Upper lobe of left lung (tissue), 6 donors: ENCODE results near the gene RPL35. TPM values are rescaled to one million over a fixed set of nuclear protein-coding genes. Genes with fewer than 3 reads are reported as not detected.

Experiments
- ATAC-seq, 2 donors: fragments of 200-7000 bp; cut with Tn5 transposase; one replicate each; pipeline ENCODE4 v1.9.1; 2022; ENCODE audit warnings: mild to moderate bottlenecking in 2 of 2, moderate library complexity in 2 of 2; ENCODE audit not compliant: low FRiP score in 2 of 2
- DNase-seq, 2 donors: peaks; one replicate each; pipeline ENCODE4 v3.0.0-alpha.2; 2019 to 2020
- H3K27ac ChIP-seq, 4 donors: fragments of 200-600 bp; sonication (generic); one replicate each; pipeline ENCODE4 v1.5.1; 2016 to 2019
- H3K27me3 ChIP-seq, 4 donors: fragments of 200-600 bp; sonication (generic); one replicate each; pipeline ENCODE4 v1.5.1; 2017 to 2019
- H3K36me3 ChIP-seq, 4 donors: fragments of 200-600 bp; sonication (generic); one replicate each; pipeline ENCODE4 v1.5.1; 2016 to 2019
- H3K4me1 ChIP-seq, 4 donors: fragments of 200-600 bp; sonication (generic); one replicate each; pipeline ENCODE4 v1.5.1; 2018 to 2019
- H3K4me3 ChIP-seq, 4 donors: fragments of 200-600 bp; sonication (generic); one replicate each; pipeline ENCODE4 v1.5.1; 2017 to 2019; ENCODE audit warnings: mild to moderate bottlenecking in 2 of 4, moderate library complexity in 1 of 4
- H3K9me3 ChIP-seq, 4 donors: fragments of 200-600 bp; sonication (generic); one replicate each; pipeline ENCODE4 v1.5.1; 2018 to 2019
- EP300 ChIP-seq, 4 donors: sonication (generic); formaldehyde crosslinking; IDR thresholded peaks; one replicate each; pipeline ENCODE4 v1.5.1; 2017; ENCODE audit warnings: antibody characterized with exemption in 4 of 4, control low read depth in 2 of 4
- POLR2A ChIP-seq, 4 donors: fragments of 450-650 bp; IDR thresholded peaks; one replicate each; pipeline ENCODE4 v1.5.1; 2016 to 2017; ENCODE audit warnings: antibody characterized with exemption in 4 of 4, mild to moderate bottlenecking in 2 of 4
- POLR2AphosphoS5 ChIP-seq, 2 donors: sonication (generic); formaldehyde crosslinking; IDR thresholded peaks; one replicate each; pipeline ENCODE4 v1.5.1; 2017; ENCODE audit warnings: antibody characterized with exemption in 2 of 2
- WGBS, 2 donors: methylation state at CpG; one replicate each; pipeline ENCODE4 v1.1.5; 2017 to 2018; 5-methylcytosine and 5-hydroxymethylcytosine counted together
- small RNA-seq, 4 donors: library from RNA; depleted of rRNA; stranded (forward); fragments of <200 nt; gene quantifications; one replicate each; pipeline ENCODE3, GENCODE V24; 2016
- total RNA-seq, 6 donors: library from RNA; depleted of rRNA in 4 of 6; stranded (reverse); fragments of >200 nt in 4 of 6; gene quantifications; one replicate each; pipeline versions ENCODE4 v1.1.0 to v1.2.1, GENCODE V29; 2016 to 2021
- TF ChIP-seq, protein P1 (sequence below), 6 experiments: fragments of 450-650 bp in 4 of 6; fragments of 200-600 bp in 2 of 6; sonication (generic) in 2 of 6; IDR thresholded peaks; one replicate each; pipeline ENCODE4 v1.5.1; 2016 to 2019; ENCODE audit warnings: antibody characterized with exemption in 6 of 6
- donor health status: DM: no; HTN: no; CAD: no; lungs with moderate emphysema.
- donor health status: DM: no; HTN: yes; CAD: no; lungs with severe emphysema.

The RPL35 gene
- total RNA-seq, 6 donors from 2014 or later = 646 to 1,381 (median 944) TPM

DNA sequence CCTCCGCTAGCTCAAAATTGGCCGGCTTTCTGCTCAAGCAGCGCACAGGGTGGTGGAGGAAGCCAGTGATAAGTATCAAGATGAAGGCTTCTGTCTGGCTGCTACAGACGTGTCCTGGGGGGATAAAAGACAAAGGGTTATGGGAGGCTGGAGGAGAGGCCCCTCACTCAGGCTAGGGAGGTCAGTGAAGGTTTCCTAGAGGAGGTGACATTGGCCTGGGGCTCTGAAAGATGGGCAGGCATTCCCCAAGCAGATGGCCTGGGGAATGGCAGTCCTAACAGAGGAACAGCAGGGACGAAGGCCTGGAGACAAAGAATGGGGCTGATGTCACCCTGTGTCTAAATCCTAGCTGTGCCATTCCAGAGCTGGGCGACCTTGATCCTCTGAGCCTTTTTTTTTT, 52.5 kb downstream of the RPL35 start:
- DNase-seq (no peak), ATAC-seq (no peak)
- peaks cover 0 to 15% (median 0%) of the 10 kb centered on the region in 4 donors for H3K36me3 ChIP-seq
- peaks cover 0 to 6% (median 0%) of the 10 kb centered on the region in 4 donors for H3K4me1 ChIP-seq
- H3K27ac ChIP-seq = no peak overlapping the region
- no peak overlapping the region for H3K4me3 ChIP-seq
- H3K27me3 ChIP-seq = no peaks in the 10 kb centered on the region
- TF ChIP-seq, protein P1, sequence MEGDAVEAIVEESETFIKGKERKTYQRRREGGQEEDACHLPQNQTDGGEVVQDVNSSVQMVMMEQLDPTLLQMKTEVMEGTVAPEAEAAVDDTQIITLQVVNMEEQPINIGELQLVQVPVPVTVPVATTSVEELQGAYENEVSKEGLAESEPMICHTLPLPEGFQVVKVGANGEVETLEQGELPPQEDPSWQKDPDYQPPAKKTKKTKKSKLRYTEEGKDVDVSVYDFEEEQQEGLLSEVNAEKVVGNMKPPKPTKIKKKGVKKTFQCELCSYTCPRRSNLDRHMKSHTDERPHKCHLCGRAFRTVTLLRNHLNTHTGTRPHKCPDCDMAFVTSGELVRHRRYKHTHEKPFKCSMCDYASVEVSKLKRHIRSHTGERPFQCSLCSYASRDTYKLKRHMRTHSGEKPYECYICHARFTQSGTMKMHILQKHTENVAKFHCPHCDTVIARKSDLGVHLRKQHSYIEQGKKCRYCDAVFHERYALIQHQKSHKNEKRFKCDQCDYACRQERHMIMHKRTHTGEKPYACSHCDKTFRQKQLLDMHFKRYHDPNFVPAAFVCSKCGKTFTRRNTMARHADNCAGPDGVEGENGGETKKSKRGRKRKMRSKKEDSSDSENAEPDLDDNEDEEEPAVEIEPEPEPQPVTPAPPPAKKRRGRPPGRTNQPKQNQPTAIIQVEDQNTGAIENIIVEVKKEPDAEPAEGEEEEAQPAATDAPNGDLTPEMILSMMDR (IDR thresholded peaks at IDR 0.05) = no peak
- no peak for TF ChIP-seq POLR2A (IDR thresholded peaks at IDR 0.05)
- no peak for TF ChIP-seq EP300 (IDR thresholded peaks at IDR 0.05)
- WGBS, 2 donors = 90 to 96% methylated on average over 6 of the region's 6 CpGs
- no peaks in the 10 kb centered on the region for H3K9me3 ChIP-seq

DNA sequence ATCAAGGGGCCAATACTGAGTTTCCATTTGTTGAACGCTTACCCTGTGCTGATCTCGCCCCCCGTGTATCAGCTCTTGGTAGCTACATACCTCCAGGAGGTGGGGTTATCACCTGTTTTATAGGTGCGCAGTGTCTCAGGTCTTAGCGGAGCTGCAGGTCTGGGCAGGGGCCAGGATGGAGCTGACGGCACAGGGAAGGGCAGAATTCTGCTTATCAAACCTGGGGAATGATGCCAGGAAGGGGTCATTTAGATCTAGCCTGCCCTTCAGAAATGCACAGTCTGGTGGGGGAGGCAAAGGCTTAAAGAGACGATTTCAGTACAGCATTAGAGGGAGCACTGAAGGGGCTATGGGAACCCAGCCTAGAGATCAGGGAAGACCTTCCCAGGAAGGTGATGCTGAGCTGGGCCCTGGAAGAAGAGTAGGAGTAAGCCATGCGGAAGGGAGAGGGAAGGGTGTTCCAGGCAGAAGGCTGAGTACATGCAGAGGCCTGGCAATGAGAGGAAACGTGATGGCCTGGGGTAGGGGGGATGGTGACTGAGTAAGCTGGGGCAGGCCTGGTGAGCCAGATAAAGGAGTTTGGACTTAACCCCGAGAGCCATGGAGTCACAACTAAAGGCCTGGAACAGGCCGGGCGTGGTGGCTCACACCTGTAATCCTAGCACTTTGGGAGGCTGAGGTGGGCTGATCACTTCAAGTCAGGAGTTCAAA, 53.4 kb downstream of the RPL35 start:
- TF ChIP-seq, protein P1 (IDR thresholded peaks at IDR 0.05) = no peak
- TF ChIP-seq POLR2AphosphoS5 (IDR thresholded peaks at IDR 0.05) = no peak
- TF ChIP-seq EP300 (IDR thresholded peaks at IDR 0.05) = no peak
- no peak for TF ChIP-seq POLR2A (IDR thresholded peaks at IDR 0.05)
- H3K27me3 ChIP-seq = no peaks in the 10 kb centered on the region
- H3K36me3 ChIP-seq = peaks cover 0 to 15% (median 0%) of the 10 kb centered on the region in 4 donors
- WGBS, 2 donors = 86 to 88% methylated on average over 10 to 12 of the region's 12 CpGs
- no peaks in the 10 kb centered on the region for H3K9me3 ChIP-seq
- H3K4me1 ChIP-seq = peaks cover 0 to 6% (median 0%) of the 10 kb centered on the region in 4 donors
- no peak overlapping the region for H3K4me3 ChIP-seq
- no peak overlapping the region for H3K27ac ChIP-seq
- ATAC-seq (no peak), DNase-seq (no peak)

Small RNA genes lying within 50 kb of the gene (small RNA-seq; reads per million reads assigned to genes)
- 0 reads per million in 4 donors for gene RNU4-82P

Other genes with a start within 250 kb of the RPL35 start
- gene NR6A1, start 90.6 kb downstream of the RPL35 start, total RNA-seq = 10 to 100 TPM in 2 of 6 donors, 1 to 10 TPM in 4; 4.2 to 34.6 (median 8.2) TPM
- gene OLFML2A, start 84.8 kb downstream of the RPL35 start, total RNA-seq = 10 to 100 TPM in 4 of 6 donors, 1 to 10 TPM in 2; 4.2 to 35.6 (median 12.2) TPM
- gene WDR38, start 8.5 kb downstream of the RPL35 start, total RNA-seq = 10 to 100 TPM in 2 of 6 donors, 1 to 10 TPM in 3, not detected in 1; 4.1 to 24.1 (median 9.0) TPM
- 10 to 100 TPM; 17.8 to 45.9 (median 34.4) TPM for gene ARPC5L, start 173 bp upstream of the RPL35 start, total RNA-seq
- gene GOLGA1, start 79.1 kb upstream of the RPL35 start, total RNA-seq = 10 to 100 TPM; 15.5 to 53.4 (median 19.8) TPM